ENCODE results near the gene GPR31.

- TF ChIP-seq ZNF274 (IDR thresholded peaks at IDR 0.05; ENCODE audit: low read depth, low read length) (no peak), YY1 (IDR thresholded peaks at IDR 0.05; ENCODE audit: insufficient read depth, insufficient read length) (no peak), SUZ12 (IDR thresholded peaks at IDR 0.05; ENCODE audit: extremely low read depth, insufficient read depth, insufficient read length) (no peak)
Measured at GRCh38 chr6:167127785-167128531, 29.8 kb downstream of the GPR31 start.
